SU-DHL-6 (cell line): ENCODE data around the gene L2HGDH.
"Not testable (repeated sequence)": the region's sequence is repeated elsewhere in the genome, so short reads cannot be mapped to it uniquely, and the experiment has no call there.

Source experiments
- H2AFZ ChIP-seq: fragments of 200-600 bp; sonication (generic); 2 replicates; pipeline ENCODE4 v1.6.1; 2014; ENCODE audit warnings: low read depth, mild to moderate bottlenecking, moderate library complexity, mixed read lengths, antibody characterized with exemption, low read length; ENCODE audit not compliant: severe bottlenecking
- H3F3A ChIP-seq: fragments of 200-600 bp; shearing (Covaris generic); 2 replicates; pipeline ENCODE4 v1.6.0; 2016; ENCODE audit warnings: antibody characterized with exemption, mild to moderate bottlenecking; ENCODE audit not compliant: insufficient read depth
- H3K27ac ChIP-seq: fragments of 200-600 bp; sonication (generic); 2 replicates; pipeline ENCODE4 v1.5.1; 2016; ENCODE audit warnings: low read depth, mild to moderate bottlenecking, low read length, moderate library complexity, mixed read lengths
- H3K27me3 ChIP-seq: fragments of 200-600 bp; sonication (generic), shearing (Covaris generic); 2 replicates; pipeline ENCODE4 v1.6.0; 2014; ENCODE audit warnings: mild to moderate bottlenecking, low read length
- H3K36me3 ChIP-seq: fragments of 200-600 bp; sonication (generic); 2 replicates; pipeline ENCODE4 v1.6.1; 2014; ENCODE audit warnings: mild to moderate bottlenecking, low read length, mixed read lengths
- H3K4me2 ChIP-seq: fragments of 300-600, 200-600 bp; shearing (Covaris generic), sonication (generic); 2 replicates; pipeline ENCODE4 v1.6.0; 2014; ENCODE audit warnings: low read length, low read depth, mild to moderate bottlenecking; ENCODE audit not compliant: poor library complexity, severe bottlenecking
- H3K4me3 ChIP-seq: fragments of 200-600 bp; sonication (generic); 2 replicates; pipeline ENCODE4 v1.5.1; 2014; ENCODE audit warnings: antibody characterized with exemption, low read length, mild to moderate bottlenecking, mixed read lengths; ENCODE audit not compliant: insufficient read depth, poor library complexity, severe bottlenecking
- H3K79me2 ChIP-seq: fragments of 200-600 bp; sonication (generic); 2 replicates; pipeline ENCODE4 v1.6.1; 2014; ENCODE audit warnings: mild to moderate bottlenecking, low read length, moderate library complexity; ENCODE audit not compliant: insufficient read depth
- H3K9ac ChIP-seq: fragments of 200-600 bp; sonication (generic); 2 replicates; pipeline ENCODE4 v1.7.0; 2014; ENCODE audit warnings: mild to moderate bottlenecking, low read length
- H3K9me2 ChIP-seq: fragments of 200-600 bp; sonication (generic); replicated peaks from 2 replicates; pipeline ENCODE4 v1.6.1; 2014; ENCODE audit warnings: low read length; ENCODE audit not compliant: insufficient read depth
- H3K9me3 ChIP-seq: fragments of 200-600 bp; sonication (generic); 2 replicates; pipeline ENCODE4 v1.6.1; 2014; ENCODE audit warnings: low read length, mixed read lengths; ENCODE audit not compliant: insufficient read depth
- H4K20me1 ChIP-seq: fragments of 200-600 bp; sonication (generic); 2 replicates; pipeline ENCODE4 v1.6.1; 2014; ENCODE audit warnings: low read depth, mild to moderate bottlenecking, antibody characterized with exemption, low read length, moderate library complexity, mixed read lengths
- CTCF ChIP-seq: fragments of 200-600 bp; sonication (generic); IDR thresholded peaks from one replicate; pipeline ENCODE4 v1.5.1; 2017; ENCODE audit warnings: antibody characterized with exemption, mild to moderate bottlenecking, low read length, moderate library complexity; ENCODE audit not compliant: insufficient read depth, poor library complexity, severe bottlenecking
- EZH2phosphoT487 ChIP-seq: fragments of 200-600 bp; sonication (generic), shearing (Covaris generic); conservative IDR thresholded peaks from 2 replicates; pipeline ENCODE4 v1.6.1; 2018; ENCODE audit warnings: mild to moderate bottlenecking, antibody characterized with exemption, low read length, moderate library complexity, mixed read lengths

L2HGDH gene

GRCh38 chr14:50357753-50358395, 45.8 kb upstream of the L2HGDH start:
- Histone ChIP-seq H3K4me2 (no peak overlapping the region), H2AFZ (no peak overlapping the region), H4K20me1 (no peaks in the 10 kb centered on the region), H3K4me3 (no peak overlapping the region), H3K36me3 (no peaks in the 10 kb centered on the region), H3K9me3 (no peaks in the 10 kb centered on the region), H3K27ac (no peak overlapping the region), H3K27me3 (no peaks in the 10 kb centered on the region), H3K79me2 (no peaks in the 10 kb centered on the region), H3K9ac (no peak overlapping the region), H3F3A (no peaks in the 10 kb centered on the region), H3K9me2 (no peaks in the 10 kb centered on the region)
- TF ChIP-seq EZH2phosphoT487 (no peak), CTCF (no peak)

- Histone ChIP-seq H3K4me2 (no peak overlapping the region), H4K20me1 (no peaks in the 10 kb centered on the region), H3K9me2 (no peaks in the 10 kb centered on the region), H3K9me3 (no peaks in the 10 kb centered on the region), H3K79me2 (no peaks in the 10 kb centered on the region), H2AFZ (no peak overlapping the region), H3K4me3 (no peak overlapping the region), H3F3A (no peaks in the 10 kb centered on the region), H3K36me3 (no peaks in the 10 kb centered on the region), H3K27ac (no peak overlapping the region), H3K27me3 (no peaks in the 10 kb centered on the region), H3K9ac (no peak overlapping the region)
- no peak for TF ChIP-seq EZH2phosphoT487
- TF ChIP-seq CTCF: no peak
Observed at GRCh38 chr14:50357124-50357523, 45.1 kb upstream of the L2HGDH start.

GRCh38 chr14:50356283-50356682, 44.3 kb upstream of the L2HGDH start:
- not testable (repeated sequence) for H3K4me3 ChIP-seq, H3K4me2 ChIP-seq, H3K9me2 ChIP-seq, H2AFZ ChIP-seq, H3K9ac ChIP-seq, H3K27ac ChIP-seq, H3K79me2 ChIP-seq, H3K36me3 ChIP-seq, H3F3A ChIP-seq, H3K27me3 ChIP-seq, H3K9me3 ChIP-seq, H4K20me1 ChIP-seq

- H3K27ac ChIP-seq: no peak overlapping the region
- no peak overlapping the region for H3K4me2 ChIP-seq
- no peak overlapping the region for H3K9ac ChIP-seq
- no peak overlapping the region for H3K4me3 ChIP-seq
- TF ChIP-seq EZH2phosphoT487 (no peak), CTCF (no peak)
- H3K27me3 ChIP-seq: no peaks in the 10 kb centered on the region
- H3F3A ChIP-seq: no peaks in the 10 kb centered on the region
- no peaks in the 10 kb centered on the region for H3K9me3 ChIP-seq
- H2AFZ ChIP-seq: no peak overlapping the region
- no peaks in the 10 kb centered on the region for H3K79me2 ChIP-seq
- no peaks in the 10 kb centered on the region for H3K36me3 ChIP-seq
- H4K20me1 ChIP-seq: no peaks in the 10 kb centered on the region
- no peaks in the 10 kb centered on the region for H3K9me2 ChIP-seq
Observed at GRCh38 chr14:50355692-50356091, 43.7 kb upstream of the L2HGDH start.
